Breast epithelium (tissue), 4 donors: ENCODE measurements around the gene FTO. TPM values are rescaled to one million over a fixed set of nuclear protein-coding genes. Genes with fewer than 3 reads are reported as not detected.

ENCODE experiments used
- DNase-seq, 2 donors: peaks; one replicate each; pipeline ENCODE4 v3.0.0-alpha.2; 2019; ENCODE audit warnings: low spot score in 2 of 2
- H3K27ac ChIP-seq, 2 donors: fragments of 200-600 bp; sonication (generic) in 1 of 2; one replicate each; pipeline ENCODE4 v1.5.1; 2016 to 2019; ENCODE audit warnings: mild to moderate bottlenecking in 1 of 2
- H3K27me3 ChIP-seq, 2 donors: fragments of 200-600 bp; sonication (generic) in 1 of 2; one replicate each; pipeline versions ENCODE4 v1.5.1 to v1.6.0; 2017 to 2019; ENCODE audit warnings: control low read depth in 1 of 2, mild to moderate bottlenecking in 1 of 2
- H3K36me3 ChIP-seq: fragments of 200-600 bp; one replicate; pipeline ENCODE4 v1.5.1; 2019
- H3K4me1 ChIP-seq, 2 donors: fragments of 200-600 bp; sonication (generic); one replicate each; pipeline ENCODE4 v1.5.1; 2016 to 2019; ENCODE audit warnings: control low read depth in 1 of 2
- H3K4me3 ChIP-seq, 3 donors: fragments of 200-600 bp; sonication (generic); 1 replicate in 2 of 3; 2 replicates in 1 of 3; pipeline ENCODE4 v1.5.1; 2016 to 2019; ENCODE audit warnings: mild to moderate bottlenecking in 3 of 3, moderate library complexity in 2 of 3
- H3K9me3 ChIP-seq, 2 donors: fragments of 200-600 bp; sonication (generic) in 1 of 2; one replicate each; pipeline ENCODE4 v1.5.1; 2016 to 2019; ENCODE audit warnings: control low read depth in 1 of 2
- CTCF ChIP-seq, 3 donors: fragments of 450-650 bp; IDR thresholded peaks; one replicate each; pipeline ENCODE4 v1.5.1; 2016 to 2017; ENCODE audit warnings: antibody characterized with exemption in 3 of 3, mild to moderate bottlenecking in 3 of 3, moderate library complexity in 3 of 3
- POLR2A ChIP-seq: fragments of 450-650 bp; IDR thresholded peaks from one replicate; pipeline ENCODE4 v1.6.1; 2016; ENCODE audit warnings: antibody characterized with exemption, mild to moderate bottlenecking, moderate library complexity
- POLR2AphosphoS5 ChIP-seq, 3 donors: sonication (generic); formaldehyde crosslinking; IDR thresholded peaks; one replicate each; pipeline ENCODE4 v1.6.1; 2017; ENCODE audit warnings: antibody characterized with exemption in 3 of 3
- intact Hi-C: fragments of 100-400 bp; cut with DNase I; formaldehyde crosslinking; loops from one replicate; pipeline ENCODE4 v1.15.1; 2023; ENCODE audit warnings: low total_unique reads
- total RNA-seq, 3 donors: library from RNA; depleted of rRNA; stranded (reverse); fragments of >200 nt; gene quantifications; one replicate each; pipeline ENCODE4 v1.1.0, GENCODE V29; 2016

FTO gene
- total RNA-seq, 3 donors from 2014 or later, result 109 to 193 (median 174) TPM

- Histone ChIP-seq H3K9me3 (no peaks in the 10 kb centered on the region), H3K36me3 (no peaks in the 10 kb centered on the region), H3K4me3 (no peak overlapping the region), H3K4me1 (no peaks in the 10 kb centered on the region), H3K27me3 (no peaks in the 10 kb centered on the region), H3K27ac (no peak overlapping the region)
- TF ChIP-seq CTCF (IDR thresholded peaks at IDR 0.05) (no peak), POLR2A (no peak), POLR2AphosphoS5 (IDR thresholded peaks at IDR 0.05) (no peak)
- DNase-seq, result no peak
- intact Hi-C loops, result no loop called here
These were observed 256.3 kb downstream of the FTO start for GRCh38 chr16:53960050-53960812.

- H3K36me3 ChIP-seq, result no peaks in the 10 kb centered on the region
- H3K9me3 ChIP-seq, result no peaks in the 10 kb centered on the region
- H3K4me3 ChIP-seq, result no peak overlapping the region
- no peak overlapping the region for H3K27ac ChIP-seq
- H3K27me3 ChIP-seq, result no peaks in the 10 kb centered on the region
- TF ChIP-seq CTCF (IDR thresholded peaks at IDR 0.05), result no peak
- TF ChIP-seq POLR2AphosphoS5 (IDR thresholded peaks at IDR 0.05), result no peak
- no peak for TF ChIP-seq POLR2A
- no peaks in the 10 kb centered on the region for H3K4me1 ChIP-seq
- DNase-seq, result no peak
- intact Hi-C loops, result no loop called here
These were observed 257.1 kb downstream of the FTO start for GRCh38 chr16:53960954-53961616.

GRCh38 chr16:53962041-53962440, 258.1 kb downstream of the FTO start:
- H3K4me1 ChIP-seq, result no peaks in the 10 kb centered on the region
- TF ChIP-seq POLR2AphosphoS5 (IDR thresholded peaks at IDR 0.05) (no peak), POLR2A (no peak)
- intact Hi-C loops, result no loop called here
- H3K4me3 ChIP-seq, result no peak overlapping the region
- no peaks in the 10 kb centered on the region for H3K27me3 ChIP-seq
- H3K9me3 ChIP-seq, result no peaks in the 10 kb centered on the region
- H3K36me3 ChIP-seq, result no peaks in the 10 kb centered on the region
- no peak overlapping the region for H3K27ac ChIP-seq
- DNase-seq, result no peak

- Histone ChIP-seq H3K4me3 (no peak overlapping the region), H3K36me3 (no peaks in the 10 kb centered on the region), H3K27me3 (no peaks in the 10 kb centered on the region), H3K4me1 (no peaks in the 10 kb centered on the region), H3K9me3 (no peaks in the 10 kb centered on the region), H3K27ac (no peak overlapping the region)
- intact Hi-C loops, result no loop called here
- no peak for DNase-seq
- TF ChIP-seq POLR2A (no peak), CTCF (IDR thresholded peaks at IDR 0.05) (no peak), POLR2AphosphoS5 (IDR thresholded peaks at IDR 0.05) (no peak)
These were observed 260.3 kb downstream of the FTO start for GRCh38 chr16:53964145-53964790.

GRCh38 chr16:53966821-53967571, 263.0 kb downstream of the FTO start:
- Histone ChIP-seq H3K36me3 (no peaks in the 10 kb centered on the region), H3K27ac (no peak overlapping the region), H3K4me3 (no peak overlapping the region), H3K27me3 (no peaks in the 10 kb centered on the region), H3K9me3 (no peaks in the 10 kb centered on the region), H3K4me1 (no peaks in the 10 kb centered on the region)
- no peak for DNase-seq
- TF ChIP-seq POLR2AphosphoS5 (IDR thresholded peaks at IDR 0.05), result no peak
- TF ChIP-seq POLR2A, result no peak
- no peak for TF ChIP-seq CTCF (IDR thresholded peaks at IDR 0.05)
- intact Hi-C loops, result no loop called here
